Mucosa of rectum (tissue), 2 donors: ENCODE measurements around the gene YES1.
"Not testable (repeated sequence)": the region's sequence is repeated elsewhere in the genome, so short reads cannot be mapped to it uniquely, and the experiment has no call there.

ENCODE experiments used
- H3K27ac ChIP-seq, 2 donors: one replicate each; pipeline ENCODE4 v1.7.0; 2013; ENCODE audit warnings: inconsistent platforms in 2 of 2, low read depth in 2 of 2, low read length in 2 of 2
- H3K27me3 ChIP-seq, 2 donors: one replicate each; pipeline ENCODE4 v1.7.0; 2013; ENCODE audit warnings: low read length in 2 of 2; ENCODE audit not compliant: control insufficient read depth in 2 of 2, insufficient read depth in 2 of 2
- H3K36me3 ChIP-seq, 2 donors: one replicate each; pipeline ENCODE4 v1.7.0; 2013; ENCODE audit warnings: low read length in 2 of 2; ENCODE audit not compliant: control insufficient read depth in 2 of 2, insufficient read depth in 2 of 2
- H3K4me1 ChIP-seq, 2 donors: one replicate each; pipeline ENCODE4 v1.7.0; 2013; ENCODE audit warnings: low read length in 2 of 2, mild to moderate bottlenecking in 1 of 2; ENCODE audit not compliant: control insufficient read depth in 2 of 2, insufficient read depth in 2 of 2
- H3K4me3 ChIP-seq, 2 donors: one replicate each; pipeline ENCODE4 v1.7.0; 2013; ENCODE audit warnings: low read length in 2 of 2
- H3K9ac ChIP-seq, 2 donors: one replicate each; pipeline ENCODE4 v1.7.0; 2013; ENCODE audit warnings: low read length in 2 of 2, low read depth in 1 of 2, mild to moderate bottlenecking in 1 of 2
- H3K9me3 ChIP-seq, 2 donors: one replicate each; pipeline ENCODE4 v1.7.0; 2013; ENCODE audit warnings: low read length in 2 of 2; ENCODE audit not compliant: control insufficient read depth in 2 of 2
- donor health status: healthy.
- donor health status: Normal muscosa, but diverticular disease.

Gene YES1

GRCh38 chr18:688323-688722 lies 123.7 kb downstream of the YES1 start:
- no peak overlapping the region for H3K4me3 ChIP-seq
- no peaks in the 10 kb centered on the region for H3K4me1 ChIP-seq
- H3K36me3 ChIP-seq: peaks cover 12 to 30% of the 10 kb centered on the region in 2 donors
- H3K9me3 ChIP-seq: no peaks in the 10 kb centered on the region
- no peak overlapping the region for H3K27ac ChIP-seq
- no peaks in the 10 kb centered on the region for H3K27me3 ChIP-seq
- H3K9ac ChIP-seq: no peak overlapping the region

DNA sequence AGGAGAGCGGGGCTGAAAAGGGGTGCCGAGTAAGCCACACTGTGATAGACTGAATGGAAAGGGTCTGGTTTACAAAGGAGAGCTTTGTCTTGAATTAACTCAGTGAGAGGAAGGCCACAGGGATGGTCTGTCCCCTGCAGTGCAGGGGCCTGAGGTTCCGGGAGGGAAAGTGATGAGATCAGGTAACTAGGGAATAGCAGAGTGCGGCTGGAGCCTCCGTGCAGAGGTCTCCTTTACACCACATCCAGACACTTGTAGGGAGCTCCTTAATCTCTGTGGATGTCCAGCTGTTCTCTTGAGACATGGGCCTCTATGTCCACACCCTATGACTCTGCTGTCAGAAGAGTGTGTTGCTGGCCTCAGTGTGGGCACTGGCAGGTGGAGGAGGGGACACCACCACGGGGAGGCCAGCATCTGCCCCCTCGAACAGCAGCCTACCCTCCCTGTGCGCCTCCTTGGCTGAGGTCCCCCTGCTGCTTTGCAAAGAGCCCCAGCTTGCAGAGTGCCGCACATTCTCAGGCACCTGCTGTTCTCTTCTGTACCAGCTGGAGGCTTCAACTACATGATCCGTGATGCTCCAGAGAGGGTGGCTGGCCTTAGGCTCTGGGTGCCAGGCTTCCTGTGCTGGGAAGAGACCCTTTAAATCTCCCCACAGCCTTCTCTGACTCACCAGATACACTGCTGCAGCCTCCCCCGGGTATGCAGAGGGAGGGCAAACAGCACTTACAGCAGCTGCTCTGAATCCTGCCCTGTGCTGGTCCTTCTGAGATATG lies 125.5 kb downstream of the YES1 start:
- Histone ChIP-seq H3K27me3 (no peaks in the 10 kb centered on the region), H3K9me3 (no peaks in the 10 kb centered on the region), H3K4me3 (no peak overlapping the region), H3K27ac (no peak overlapping the region), H3K9ac (no peak overlapping the region), H3K4me1 (no peaks in the 10 kb centered on the region), H3K36me3 (peaks cover 16 to 30% of the 10 kb centered on the region in 2 donors)

GRCh38 chr18:685438-685837 lies 126.6 kb downstream of the YES1 start:
- H3K36me3 ChIP-seq: peaks cover 22 to 34% of the 10 kb centered on the region in 2 donors
- no peaks in the 10 kb centered on the region for H3K4me1 ChIP-seq
- no peak overlapping the region for H3K9ac ChIP-seq
- H3K27me3 ChIP-seq: no peaks in the 10 kb centered on the region
- no peak overlapping the region for H3K27ac ChIP-seq
- no peaks in the 10 kb centered on the region for H3K9me3 ChIP-seq
- H3K4me3 ChIP-seq: no peak overlapping the region

- H3K27ac ChIP-seq: no peak overlapping the region
- H3K9me3 ChIP-seq: no peaks in the 10 kb centered on the region
- peaks cover 30 to 32% of the 10 kb centered on the region in 2 donors for H3K36me3 ChIP-seq
- no peaks in the 10 kb centered on the region for H3K4me1 ChIP-seq
- H3K9ac ChIP-seq: no peak overlapping the region
- no peak overlapping the region for H3K4me3 ChIP-seq
- H3K27me3 ChIP-seq: no peaks in the 10 kb centered on the region
These were observed 128.5 kb downstream of the YES1 start for GRCh38 chr18:683531-683930.

DNA sequence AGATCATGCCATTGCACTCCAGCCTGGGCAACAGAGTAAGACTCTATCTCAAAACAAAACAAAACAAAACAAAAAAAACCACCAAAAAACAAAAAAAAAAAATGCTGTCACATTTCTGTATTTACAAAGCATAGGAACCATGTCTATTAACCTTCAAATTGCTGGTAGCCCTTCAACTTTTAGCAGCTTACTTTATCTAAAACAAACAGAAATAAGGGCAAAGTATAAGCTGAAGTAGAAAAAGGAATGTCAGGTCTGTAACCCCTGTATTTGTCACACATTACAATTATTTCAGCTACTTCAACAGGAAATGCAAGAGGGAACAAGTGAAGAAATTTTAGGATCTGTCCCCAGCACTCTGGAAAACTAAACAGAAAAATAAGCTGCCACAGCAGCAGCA lies 129.2 kb downstream of the YES1 start:
- Histone ChIP-seq H3K27me3 (no peaks in the 10 kb centered on the region), H3K36me3 (peaks cover 33% of the 10 kb centered on the region in 2 donors), H3K9ac (no peak overlapping the region), H3K27ac (no peak overlapping the region), H3K4me1 (no peaks in the 10 kb centered on the region), H3K9me3 (no peaks in the 10 kb centered on the region), H3K4me3 (no peak overlapping the region)

DNA sequence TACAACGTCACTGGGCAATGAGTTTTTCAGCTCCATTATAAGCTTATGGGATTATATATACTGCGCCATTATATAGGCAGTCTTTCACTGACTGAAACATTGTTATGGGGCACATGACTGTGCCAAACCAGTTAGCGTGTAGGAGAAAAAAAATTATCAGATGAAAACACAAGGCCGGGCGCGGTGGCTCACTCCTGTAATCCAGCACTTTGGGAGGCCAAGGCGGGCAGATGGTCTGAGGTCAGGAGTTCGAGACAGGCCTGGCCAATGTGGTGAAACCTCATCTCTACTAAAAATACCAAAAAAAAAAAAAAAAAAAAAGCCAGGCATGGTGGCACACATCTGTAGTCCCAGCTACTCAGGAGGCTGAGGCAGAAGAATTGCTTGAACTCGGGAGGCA lies 129.6 kb downstream of the YES1 start:
- H3K9ac ChIP-seq, H3K27me3 ChIP-seq, H3K9me3 ChIP-seq, H3K4me1 ChIP-seq, H3K4me3 ChIP-seq, H3K27ac ChIP-seq: not testable (repeated sequence)
- peaks cover 33 to 35% of the 10 kb centered on the region in 2 donors for H3K36me3 ChIP-seq

GRCh38 chr18:681985-682384 lies 130.1 kb downstream of the YES1 start:
- H3K27me3 ChIP-seq: no peaks in the 10 kb centered on the region
- H3K4me1 ChIP-seq: no peaks in the 10 kb centered on the region
- H3K36me3 ChIP-seq: peaks cover 29 to 36% of the 10 kb centered on the region in 2 donors
- H3K27ac ChIP-seq: no peak overlapping the region
- no peak overlapping the region for H3K4me3 ChIP-seq
- H3K9me3 ChIP-seq: no peaks in the 10 kb centered on the region
- H3K9ac ChIP-seq: no peak overlapping the region

DNA sequence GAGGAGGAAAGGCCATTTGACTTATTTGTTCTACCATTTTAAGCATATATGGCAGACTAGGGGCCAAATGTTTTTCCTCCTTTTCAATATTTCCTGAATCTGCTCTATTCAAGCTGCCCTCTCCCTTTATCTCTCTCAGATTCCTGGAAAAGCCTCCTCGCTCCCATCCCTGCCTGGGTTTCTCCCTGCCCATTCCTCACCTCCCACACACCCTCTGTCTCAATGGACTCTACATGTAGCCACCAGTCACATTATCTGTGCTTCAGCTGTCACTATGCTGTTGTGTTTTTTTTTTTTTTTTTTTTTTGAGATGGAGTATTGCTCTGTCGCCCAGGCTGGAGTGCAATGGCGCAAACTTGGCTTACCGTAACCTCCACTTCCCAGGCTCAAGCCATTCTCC lies 131.7 kb downstream of the YES1 start:
- no peak overlapping the region for H3K27ac ChIP-seq
- H3K27me3 ChIP-seq: no peaks in the 10 kb centered on the region
- no peak overlapping the region for H3K9ac ChIP-seq
- H3K4me1 ChIP-seq: no peaks in the 10 kb centered on the region
- peaks cover 27 to 40% of the 10 kb centered on the region in 2 donors for H3K36me3 ChIP-seq
- H3K9me3 ChIP-seq: no peaks in the 10 kb centered on the region
- no peak overlapping the region for H3K4me3 ChIP-seq

DNA sequence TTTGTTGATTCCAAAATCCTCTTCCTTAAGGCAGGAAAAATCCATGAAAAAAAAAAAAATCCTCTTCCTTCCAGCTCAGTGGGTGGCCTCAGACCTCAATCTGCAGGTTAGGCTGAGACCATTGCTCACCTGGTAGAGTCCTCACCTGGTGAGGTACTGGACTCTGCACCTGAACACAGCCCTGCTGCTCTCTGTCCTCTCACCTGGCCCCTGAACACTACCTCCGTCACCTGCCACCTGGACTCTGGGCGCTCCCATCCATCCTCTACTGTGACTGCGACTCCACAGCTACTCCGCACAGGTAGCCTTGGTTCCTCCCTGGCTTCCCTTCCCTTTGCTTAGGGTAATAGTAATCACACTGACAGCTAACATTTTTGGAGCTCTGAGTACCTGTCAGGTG lies 132.5 kb downstream of the YES1 start:
- Histone ChIP-seq H3K9me3 (no peaks in the 10 kb centered on the region), H3K4me1 (no peaks in the 10 kb centered on the region), H3K27me3 (no peaks in the 10 kb centered on the region), H3K9ac (no peak overlapping the region), H3K4me3 (no peak overlapping the region), H3K27ac (no peak overlapping the region), H3K36me3 (peaks cover 32 to 45% of the 10 kb centered on the region in 2 donors)

- H3K27me3 ChIP-seq: no peaks in the 10 kb centered on the region
- H3K9me3 ChIP-seq: no peaks in the 10 kb centered on the region
- H3K4me1 ChIP-seq: no peaks in the 10 kb centered on the region
- H3K36me3 ChIP-seq: peaks cover 32 to 47% of the 10 kb centered on the region in 2 donors
- no peak overlapping the region for H3K27ac ChIP-seq
- H3K4me3 ChIP-seq: no peak overlapping the region
- no peak overlapping the region for H3K9ac ChIP-seq
These were observed 133.4 kb downstream of the YES1 start for GRCh38 chr18:678482-679182.
